ENCODE measurements around the gene TPI1.
"Not testable (repeated sequence)": the region's sequence is repeated elsewhere in the genome, so short reads cannot be mapped to it uniquely, and the experiment has no call there.

TPI1 gene

DNA sequence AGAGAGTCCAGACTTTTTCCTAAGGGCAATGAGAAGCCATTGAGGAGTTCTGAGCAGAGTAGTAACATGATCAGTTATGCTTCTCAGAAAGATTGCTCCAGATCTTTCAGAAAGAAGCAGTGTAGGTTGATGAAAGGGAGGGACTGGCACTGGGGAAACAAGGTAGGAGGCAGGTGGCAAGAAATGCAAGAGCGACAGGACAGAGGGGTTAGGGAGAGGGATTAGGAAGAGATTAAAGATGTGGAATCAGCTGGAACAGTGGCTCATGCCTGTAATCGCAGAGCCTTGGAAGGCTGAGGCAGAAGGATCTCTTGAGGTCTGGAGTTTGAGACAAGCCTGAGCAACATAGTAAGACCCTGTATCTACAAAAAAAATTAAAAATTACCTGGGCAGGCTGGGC is 19.7 kb upstream of the TPI1 start:
- no peak for DNase-seq (ENCODE audit: low read depth)

DNA sequence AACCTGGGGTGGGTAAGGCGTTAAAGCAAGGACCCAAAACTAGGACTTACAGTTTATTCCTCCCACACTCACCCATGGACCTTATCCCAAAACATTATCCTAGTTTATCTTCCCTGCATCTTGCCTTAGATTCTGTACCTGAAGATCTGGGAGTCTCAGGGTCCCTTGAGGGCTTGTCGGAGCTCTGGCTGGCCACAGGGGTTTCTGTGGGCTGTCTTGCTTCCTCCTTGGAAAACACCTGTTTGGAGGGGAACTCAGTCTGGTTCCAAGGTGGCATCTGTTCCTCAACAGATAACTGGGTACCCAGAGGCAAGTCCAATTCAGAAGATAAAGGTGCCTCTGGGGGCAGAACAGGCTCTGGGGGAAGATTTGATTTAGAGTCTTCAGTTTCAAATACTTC is 17.9 kb upstream of the TPI1 start:
- DNase-seq (ENCODE audit: low read depth): no peak

- DNase-seq (ENCODE audit: low read depth): no peak
Observed at GRCh38 chr12:6849976-6850560, 17.3 kb upstream of the TPI1 start.

GRCh38 chr12:6850796-6851152 is 16.6 kb upstream of the TPI1 start:
- DNase-seq (ENCODE audit: low read depth): no peak

DNA sequence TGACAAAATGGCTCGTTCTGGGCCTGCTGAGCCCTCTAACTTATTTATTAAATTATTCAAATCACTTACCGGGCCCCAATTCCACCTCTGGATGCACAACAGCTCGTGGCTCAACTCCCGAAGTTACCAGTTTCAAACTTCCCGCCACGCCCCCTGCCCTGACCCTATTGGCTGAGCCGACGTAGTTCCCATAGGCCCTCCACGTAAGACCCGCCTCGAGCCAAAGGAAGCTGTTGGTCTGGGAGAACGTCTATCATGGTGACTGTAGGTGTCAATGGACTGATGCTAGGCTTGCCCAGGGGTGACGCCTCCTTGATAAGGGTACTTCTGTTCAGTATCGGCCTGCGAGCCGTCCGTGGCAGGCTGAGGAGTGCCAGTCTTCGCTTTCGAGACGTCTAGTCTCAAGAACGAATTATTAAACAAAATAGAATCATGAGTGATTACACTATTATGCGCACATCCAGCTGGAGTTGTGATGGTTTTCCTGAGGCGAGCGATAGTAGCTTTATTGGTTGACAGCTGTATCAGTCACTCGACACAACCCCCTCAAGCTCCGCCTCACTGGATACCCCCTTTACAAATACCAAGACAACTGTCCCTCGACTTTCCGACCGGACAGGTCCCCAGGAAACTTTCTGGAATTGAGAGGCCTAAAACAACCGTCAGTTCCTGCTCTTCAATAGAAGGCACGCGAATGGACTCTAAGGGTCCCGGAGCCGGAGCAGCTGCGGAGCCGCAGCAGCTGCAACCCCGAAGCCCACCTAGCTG is 16.0 kb upstream of the TPI1 start, which contains the start of gene CDCA3:
CDCA3 (minus strand) TSS at position 134 of the 768 bp plus-strand sequence. CDS start 334 bp downstream, outside the sequence.
- DNase-seq (ENCODE audit: low read depth): peak; percentile 85

DNA sequence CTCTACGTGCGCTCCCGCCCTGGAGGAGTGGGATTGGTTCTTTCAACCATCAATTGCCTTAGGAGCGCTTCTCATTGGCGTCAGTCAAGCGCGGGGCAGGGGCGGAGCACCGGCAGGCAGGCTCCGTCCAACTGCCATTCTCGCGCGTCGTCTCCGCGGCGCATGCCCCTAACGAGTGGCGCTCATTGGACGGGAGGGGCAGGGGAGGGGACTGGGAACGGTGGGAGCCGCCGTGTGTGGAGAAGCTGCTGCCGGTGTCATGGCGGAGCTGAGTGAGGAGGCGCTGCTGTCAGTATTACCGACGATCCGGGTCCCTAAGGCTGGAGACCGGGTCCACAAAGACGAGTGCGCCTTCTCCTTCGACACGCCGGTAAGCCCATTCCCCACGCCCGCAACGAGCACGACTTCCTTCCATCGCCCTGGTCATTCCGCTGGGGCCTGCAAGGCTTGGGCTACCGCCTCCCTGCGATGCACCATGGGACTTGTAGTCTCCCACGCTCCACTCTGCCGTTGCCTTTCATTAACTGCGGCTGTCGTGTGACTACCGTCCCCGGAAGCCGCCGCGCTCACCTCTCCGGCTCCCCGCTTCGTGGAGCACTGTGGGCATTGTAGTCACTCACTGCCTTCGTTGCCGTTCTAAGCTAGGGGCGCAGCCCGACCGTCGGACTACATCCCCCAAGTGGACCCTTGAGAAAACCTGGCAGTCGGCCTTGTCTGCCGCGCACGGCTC is 15.2 kb upstream of the TPI1 start, which contains the start of gene USP5:
USP5 (plus strand) TSS at position 230 of the 730 bp plus-strand sequence; CDS start at position 260, 30 bp downstream.
- DNase-seq (ENCODE audit: low read depth): peak; percentile 93

GRCh38 chr12:6852651-6853354 is 14.5 kb upstream of the TPI1 start:
- DNase-seq (ENCODE audit: low read depth): peak; percentile 56

GRCh38 chr12:6853626-6854025 is 13.7 kb upstream of the TPI1 start:
- no peak for DNase-seq (ENCODE audit: low read depth)

DNA sequence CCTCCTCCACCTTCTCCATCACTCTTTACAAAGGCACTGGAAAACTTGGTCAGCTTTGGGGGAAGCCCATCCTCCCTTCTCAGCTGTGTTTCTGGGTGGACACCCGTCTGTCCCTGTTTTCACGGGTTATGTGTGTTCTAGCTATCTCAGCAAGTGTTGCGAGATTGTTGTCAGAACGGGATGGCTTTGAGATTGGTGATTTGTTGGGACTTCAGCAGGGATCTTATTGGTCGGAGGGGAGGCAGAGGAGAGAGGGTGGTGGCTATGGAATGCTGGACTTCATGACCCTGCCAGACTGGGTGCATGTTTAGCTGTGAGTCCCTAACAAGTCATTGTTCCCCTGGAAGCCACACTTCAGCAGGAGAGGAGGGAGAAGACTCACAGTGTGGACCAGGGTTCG is 13.3 kb upstream of the TPI1 start:
- DNase-seq (ENCODE audit: low read depth): no peak

DNA sequence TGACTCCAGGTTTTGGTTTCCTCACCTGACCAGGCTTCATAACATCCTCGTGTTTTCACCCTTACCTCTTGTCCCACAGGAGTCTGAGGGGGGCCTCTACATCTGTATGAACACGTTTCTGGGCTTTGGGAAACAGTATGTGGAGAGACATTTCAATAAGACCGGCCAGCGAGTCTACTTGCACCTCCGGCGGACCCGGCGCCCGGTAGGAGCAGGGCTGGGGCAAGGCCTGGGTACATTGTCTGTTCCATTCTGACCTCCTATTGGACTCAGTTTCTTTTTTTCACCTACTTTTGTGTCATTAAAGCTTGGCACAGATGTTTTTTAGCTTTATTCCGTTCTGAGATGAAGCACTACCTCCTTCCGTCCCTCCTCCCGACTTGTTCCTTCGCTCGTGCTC is 12.0 kb upstream of the TPI1 start:
- no peak for DNase-seq (ENCODE audit: low read depth)

DNA sequence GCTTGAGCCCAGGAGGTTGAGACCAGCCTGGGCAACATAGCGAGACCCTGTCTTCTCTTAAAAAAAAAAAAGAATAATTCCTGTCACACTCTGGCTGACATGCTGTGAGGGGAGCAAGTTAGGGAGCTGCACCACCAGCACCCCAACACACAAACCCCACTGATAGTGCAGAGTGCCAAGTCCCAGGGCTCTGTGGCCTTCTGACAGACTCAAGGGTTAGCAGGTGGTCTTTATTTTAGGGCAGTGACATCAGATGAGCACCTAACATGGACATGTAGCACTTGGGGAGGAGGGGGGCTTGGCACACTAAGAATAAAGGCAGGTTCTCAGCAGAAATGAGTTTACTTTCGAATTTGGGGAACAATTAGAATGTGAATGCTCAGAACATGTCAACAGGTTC is 8.5 kb upstream of the TPI1 start:
- DNase-seq (ENCODE audit: low read depth): no peak

DNA sequence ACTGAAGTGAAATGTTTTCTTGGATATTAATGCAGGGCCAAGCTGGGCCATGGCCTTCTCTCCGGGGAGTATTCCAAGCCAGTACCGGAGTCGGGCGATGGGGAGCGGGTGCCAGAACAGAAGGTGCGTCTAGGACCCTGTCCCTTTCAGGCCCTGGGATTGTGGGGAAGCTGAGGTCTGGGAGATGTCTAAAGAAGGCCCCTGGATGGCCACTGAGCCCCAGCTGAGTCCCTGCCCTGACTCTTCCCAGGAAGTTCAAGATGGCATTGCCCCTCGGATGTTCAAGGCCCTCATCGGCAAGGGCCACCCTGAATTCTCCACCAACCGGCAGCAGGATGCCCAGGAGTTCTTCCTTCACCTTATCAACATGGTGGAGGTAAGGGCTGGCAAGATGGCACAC is 7.2 kb upstream of the TPI1 start:
- no peak for DNase-seq (ENCODE audit: low read depth)

DNA sequence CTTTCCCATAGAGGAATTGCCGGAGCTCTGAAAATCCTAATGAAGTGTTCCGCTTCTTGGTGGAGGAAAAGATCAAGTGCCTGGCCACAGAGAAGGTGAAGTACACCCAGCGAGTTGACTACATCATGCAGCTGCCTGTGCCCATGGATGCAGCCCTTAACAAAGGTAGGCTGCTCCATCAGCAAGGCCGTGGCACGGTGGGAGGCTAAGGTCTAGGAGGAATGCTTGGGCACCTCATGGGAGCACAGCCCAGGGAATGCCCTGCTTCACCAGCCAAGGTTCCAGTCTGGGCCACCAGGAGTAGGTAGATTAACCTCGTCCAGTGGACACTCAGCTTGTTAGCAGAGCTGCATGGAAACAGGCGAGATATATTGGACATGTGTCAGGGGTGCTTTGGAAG is 6.4 kb upstream of the TPI1 start:
- no peak for DNase-seq (ENCODE audit: low read depth)

DNA sequence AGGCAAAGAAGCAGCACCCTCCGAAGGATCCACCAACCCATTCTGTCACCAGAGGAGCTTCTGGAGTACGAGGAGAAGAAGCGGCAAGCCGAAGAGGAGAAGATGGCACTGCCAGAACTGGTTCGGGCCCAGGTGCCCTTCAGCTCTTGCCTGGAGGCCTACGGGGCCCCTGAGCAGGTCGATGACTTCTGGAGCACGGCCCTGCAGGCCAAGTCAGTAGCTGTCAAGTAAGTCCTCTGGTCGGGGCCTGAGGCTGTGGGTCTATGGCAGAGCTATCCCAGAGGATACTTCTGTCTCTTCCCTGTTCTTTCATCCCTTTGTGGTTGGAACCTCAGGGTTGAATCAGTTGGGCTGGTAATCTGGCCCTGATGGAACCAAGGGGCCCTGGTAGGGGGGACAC is 5.9 kb upstream of the TPI1 start:
- no peak for DNase-seq (ENCODE audit: low read depth)

DNA sequence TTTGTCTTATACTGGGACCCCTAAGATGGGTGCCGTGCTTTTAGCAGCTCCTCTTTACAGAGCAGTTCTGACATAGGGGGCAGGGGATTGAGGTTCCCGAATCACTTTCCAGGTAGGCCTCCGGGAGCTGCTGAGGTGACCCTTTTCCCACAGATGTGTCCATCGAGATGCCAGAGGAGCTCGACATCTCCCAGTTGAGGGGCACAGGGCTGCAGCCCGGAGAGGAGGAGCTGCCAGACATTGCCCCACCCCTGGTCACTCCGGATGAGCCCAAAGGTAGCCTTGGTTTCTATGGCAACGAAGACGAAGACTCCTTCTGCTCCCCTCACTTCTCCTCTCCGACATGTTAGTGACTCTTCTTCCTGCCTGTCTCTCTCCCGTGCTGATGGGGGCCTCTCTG is 4.3 kb upstream of the TPI1 start:
- DNase-seq (ENCODE audit: low read depth): no peak

DNA sequence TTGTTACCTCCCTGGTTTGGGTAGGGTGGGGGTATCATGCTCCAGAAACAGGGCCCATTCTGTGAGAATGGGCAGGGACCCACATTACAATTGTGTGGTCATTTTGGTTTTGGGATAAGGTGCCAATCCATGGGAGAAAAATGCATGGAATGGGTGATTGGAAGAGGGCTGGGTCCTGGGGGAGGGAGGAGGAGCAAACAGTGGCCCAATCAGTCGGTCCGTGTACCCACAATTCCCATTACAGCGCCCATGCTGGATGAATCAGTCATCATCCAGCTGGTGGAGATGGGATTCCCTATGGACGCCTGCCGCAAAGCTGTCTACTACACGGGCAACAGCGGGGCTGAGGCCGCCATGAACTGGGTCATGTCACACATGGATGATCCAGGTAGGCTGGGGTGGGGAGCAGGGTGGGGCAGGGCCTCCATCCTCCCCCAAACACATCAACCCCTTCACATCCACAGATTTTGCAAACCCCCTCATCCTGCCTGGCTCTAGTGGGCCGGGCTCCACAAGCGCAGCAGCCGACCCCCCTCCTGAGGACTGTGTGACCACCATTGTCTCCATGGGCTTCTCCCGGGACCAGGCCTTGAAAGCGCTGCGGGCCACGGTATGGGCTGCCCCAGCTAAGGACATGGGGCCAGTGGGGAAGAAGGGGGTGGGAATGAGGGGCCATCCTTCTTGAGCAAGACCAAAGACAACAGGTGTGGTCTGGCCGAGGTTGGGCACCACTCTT is 3.6 kb upstream of the TPI1 start:
- no peak for DNase-seq (ENCODE audit: low read depth)

DNA sequence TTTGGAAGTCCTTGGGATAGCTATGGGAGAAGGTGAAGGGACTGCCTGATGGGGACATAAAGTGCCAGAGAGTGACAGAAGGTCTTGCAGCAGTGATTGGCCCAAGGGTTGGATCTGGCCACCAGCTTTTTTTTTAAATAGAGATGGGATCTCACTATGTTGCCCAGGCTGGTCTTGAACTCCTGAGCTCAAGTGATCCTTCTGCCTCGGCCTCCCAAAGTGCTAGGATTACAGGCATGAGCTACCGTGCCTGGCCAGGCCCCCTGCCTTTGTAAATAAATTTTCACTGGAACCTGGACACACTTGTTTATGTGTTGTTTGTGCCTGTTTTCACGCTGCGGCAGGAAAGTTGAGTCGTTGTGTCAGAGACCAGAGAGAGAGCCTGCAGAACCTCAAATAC is 2.0 kb upstream of the TPI1 start:
- not testable (repeated sequence) for DNase-seq (ENCODE audit: low read depth)

DNA sequence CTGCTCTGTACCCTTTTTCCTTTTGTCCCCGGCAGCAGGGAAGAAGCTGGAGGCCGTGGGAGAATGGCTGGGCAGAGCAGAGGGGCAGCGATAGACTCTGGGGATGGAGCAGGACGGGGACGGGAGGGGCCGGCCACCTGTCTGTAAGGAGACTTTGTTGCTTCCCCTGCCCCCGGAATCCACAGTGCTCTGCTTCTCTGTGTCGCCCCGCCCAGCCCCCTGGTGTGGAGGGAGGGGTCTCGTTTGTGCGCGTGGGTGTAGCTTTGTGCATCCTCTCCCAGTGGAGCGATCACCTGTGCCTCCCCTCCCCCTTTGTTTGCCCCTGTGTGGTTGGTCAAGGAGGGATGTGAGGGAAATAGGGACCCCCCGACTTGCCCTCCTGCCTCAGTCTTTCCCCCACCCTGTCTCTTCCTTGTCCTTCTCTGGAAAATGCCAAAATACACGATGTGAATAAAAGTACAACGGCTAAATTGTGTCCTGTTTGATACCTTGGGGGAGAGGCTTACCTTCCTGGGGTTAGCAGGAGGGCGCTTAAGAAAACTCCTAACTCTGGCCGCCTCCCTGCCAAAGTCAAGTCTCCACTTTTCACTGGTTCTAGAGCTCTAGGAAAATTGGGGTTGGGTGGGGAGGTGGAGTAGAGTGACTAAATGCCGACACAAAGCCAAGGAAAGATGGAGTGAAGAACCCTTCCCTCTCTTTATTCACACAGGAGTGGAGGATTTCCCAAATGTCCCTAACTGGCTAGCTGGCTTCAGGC is 990 bp upstream of the TPI1 start:
- no peak for DNase-seq (ENCODE audit: low read depth)

- no peak for DNase-seq (ENCODE audit: low read depth)
Observed at GRCh38 chr12:6866920-6867412, 365 bp upstream of the TPI1 start.

DNA sequence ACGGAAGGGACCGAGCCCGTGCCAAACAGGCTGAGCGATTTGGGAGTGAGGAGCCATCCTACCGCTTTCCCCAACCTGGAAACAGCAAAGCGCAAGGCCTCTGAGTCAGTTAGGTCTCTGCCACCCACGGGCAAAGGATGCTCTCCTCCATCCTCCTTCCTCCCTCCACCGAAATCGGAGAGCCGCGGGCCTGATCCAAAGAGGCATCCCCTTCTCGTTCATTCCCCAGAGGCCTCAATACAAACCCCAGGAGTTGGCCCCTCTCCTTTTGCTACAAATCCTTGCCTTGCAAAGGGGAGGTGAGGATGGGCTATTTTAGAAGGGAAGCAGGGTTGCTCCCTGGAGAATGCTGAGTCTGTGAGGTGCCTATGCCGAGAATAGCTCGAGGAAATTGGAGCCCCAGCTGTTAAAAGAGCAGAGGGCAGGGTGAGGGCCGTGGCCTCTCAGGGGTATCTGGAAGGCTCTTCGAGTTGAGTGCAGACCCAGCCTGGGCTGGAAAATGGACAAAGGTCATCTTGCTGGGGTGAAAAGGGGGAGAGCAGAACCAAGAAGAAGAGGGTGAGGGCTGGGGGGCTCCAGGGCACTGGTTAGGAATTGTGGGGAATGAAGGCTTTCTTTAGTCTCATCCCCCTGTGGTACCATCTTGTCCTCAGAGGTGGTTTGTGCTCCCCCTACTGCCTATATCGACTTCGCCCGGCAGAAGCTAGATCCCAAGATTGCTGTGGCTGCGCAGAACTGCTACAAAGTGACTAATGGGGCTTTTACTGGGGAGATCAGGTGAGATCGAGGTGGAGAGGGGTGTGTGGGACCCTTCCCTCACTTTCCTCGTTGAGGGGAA is 1.1 kb downstream of the TPI1 start:
- DNase-seq (ENCODE audit: low read depth): no peak
